Glomerular visceral epithelial cell (primary cell): ENCODE data around the gene GLS2.
A peak's percentile ranks its signal among the peaks of the same experiment; 100 is the strongest.
"Not testable (repeated sequence)": the region's sequence is repeated elsewhere in the genome, so short reads cannot be mapped to it uniquely, and the experiment has no call there.

Experiments
- DNase-seq: peaks from one replicate; pipeline ENCODE4 v3.0.0-alpha.2; 2016; ENCODE audit errors: extremely low spot score

Gene GLS2

GRCh38 chr12:56493409-56494105 is 5.6 kb upstream of the GLS2 start:
- DNase-seq = not testable (repeated sequence)

- DNase-seq = no peak
Observed at GRCh38 chr12:56490360-56490759, 2.4 kb upstream of the GLS2 start.

DNA sequence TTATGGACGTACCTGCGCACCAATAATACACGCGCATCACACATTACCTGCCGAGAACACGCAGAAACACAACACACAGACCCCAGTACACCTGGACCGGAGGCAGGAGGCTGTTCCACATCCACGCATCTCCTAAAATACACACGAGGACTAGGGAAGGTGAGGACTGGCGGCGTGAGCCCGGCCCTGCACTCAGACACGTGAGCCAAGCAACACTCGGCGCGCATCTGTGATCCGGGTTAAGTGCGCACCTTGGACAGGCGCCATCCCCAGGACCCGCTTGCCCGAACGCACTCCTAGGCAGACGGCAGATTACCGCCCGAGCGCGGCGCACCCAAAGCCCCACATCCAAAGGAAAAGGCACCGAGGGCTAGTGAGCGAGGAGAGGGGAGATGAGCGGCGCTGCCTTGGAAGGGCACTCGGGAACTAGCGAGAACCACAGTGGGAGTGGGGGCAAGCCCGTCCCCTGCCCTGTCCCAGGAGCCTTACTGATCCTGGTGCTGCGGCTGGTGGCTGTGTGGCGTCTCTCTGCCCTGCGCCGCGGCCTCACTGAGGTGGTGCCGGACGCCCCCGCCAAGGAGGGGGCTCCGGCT is 417 bp downstream of the GLS2 start:
- DNase-seq = peak; percentile 17

DNA sequence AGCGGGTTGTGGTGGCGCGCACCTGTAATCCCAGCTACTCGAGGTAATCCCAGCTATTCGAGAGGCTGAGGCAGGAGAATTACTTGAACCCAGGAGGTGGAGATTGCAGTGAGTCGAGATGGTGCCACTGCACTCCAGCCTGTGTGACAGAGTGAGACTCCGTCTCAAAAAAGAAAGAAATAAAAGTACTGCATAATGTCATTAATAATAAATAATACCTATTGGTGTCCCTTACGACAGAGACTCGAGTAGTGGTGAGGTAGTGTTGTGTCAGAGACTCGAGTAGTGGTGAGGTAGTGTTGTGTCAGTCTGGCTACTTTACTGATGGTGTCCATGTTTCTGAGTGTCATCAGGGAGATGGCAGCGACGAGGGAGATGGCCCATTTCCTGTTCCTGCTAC is 1.3 kb downstream of the GLS2 start:
- no peak for DNase-seq

- DNase-seq = no peak
Observed at GRCh38 chr12:56484566-56484965, 3.4 kb downstream of the GLS2 start.

GRCh38 chr12:56479625-56480024 is 8.3 kb downstream of the GLS2 start:
- no peak for DNase-seq

- no peak for DNase-seq
Observed at GRCh38 chr12:56477521-56478225, 10.3 kb downstream of the GLS2 start.

GRCh38 chr12:56476972-56477432 is 11.0 kb downstream of the GLS2 start:
- no peak for DNase-seq

- DNase-seq = no peak
Observed at GRCh38 chr12:56476143-56476542, 11.8 kb downstream of the GLS2 start.

DNA sequence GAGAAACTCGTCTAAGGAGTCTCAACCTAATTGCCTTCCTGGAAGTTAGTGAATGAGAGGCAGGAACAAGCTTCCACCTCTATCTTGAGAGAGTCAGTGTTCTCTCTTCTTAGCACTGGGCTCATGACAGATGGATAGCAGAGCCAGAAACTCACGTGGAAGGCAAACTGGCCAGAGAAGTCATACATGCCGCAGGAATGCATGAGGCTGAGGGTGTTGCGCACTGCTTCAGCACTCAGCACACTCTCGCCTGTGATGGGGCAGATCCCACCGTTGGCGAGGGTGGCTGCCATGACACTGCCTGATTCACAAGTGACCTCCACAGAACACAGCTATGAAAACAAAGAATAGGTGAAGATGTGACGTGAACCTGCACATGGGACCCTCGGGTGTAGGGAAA is 13.6 kb downstream of the GLS2 start:
- no peak for DNase-seq

DNA sequence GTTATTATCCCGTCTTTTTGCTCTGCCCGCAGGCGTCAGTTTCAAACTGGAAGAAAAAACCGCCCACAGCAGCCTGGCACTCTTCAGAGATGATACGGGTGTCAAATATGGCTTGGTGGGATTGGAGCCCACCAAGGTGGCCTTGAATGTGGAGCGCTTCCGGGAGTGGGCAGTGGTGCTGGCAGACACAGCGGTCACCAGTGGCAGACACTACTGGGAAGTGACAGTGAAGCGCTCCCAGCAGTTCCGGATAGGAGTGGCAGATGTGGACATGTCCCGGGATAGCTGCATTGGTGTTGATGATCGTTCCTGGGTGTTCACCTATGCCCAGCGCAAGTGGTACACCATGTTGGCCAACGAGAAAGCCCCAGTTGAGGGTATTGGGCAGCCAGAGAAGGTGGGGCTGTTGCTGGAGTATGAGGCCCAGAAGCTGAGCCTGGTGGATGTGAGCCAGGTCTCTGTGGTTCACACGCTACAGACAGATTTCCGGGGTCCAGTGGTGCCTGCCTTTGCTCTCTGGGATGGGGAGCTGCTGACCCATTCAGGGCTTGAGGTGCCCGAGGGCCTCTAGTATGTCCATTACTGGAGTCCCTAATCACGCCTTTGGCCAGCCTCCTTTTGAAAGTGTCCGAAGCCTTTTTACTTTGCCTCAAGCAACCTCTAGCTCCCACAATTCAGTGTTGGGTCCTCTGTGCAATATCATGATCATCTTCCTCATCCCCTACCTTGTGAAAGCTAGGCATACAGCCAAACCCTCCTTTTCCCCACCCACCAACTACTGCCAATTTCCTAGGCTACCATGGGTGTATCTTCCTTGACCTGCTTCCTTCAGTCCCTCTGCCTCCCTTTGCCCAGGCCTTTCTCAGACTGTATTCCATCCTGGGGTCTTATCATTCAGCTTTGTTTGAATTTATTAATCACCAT is 18.7 kb downstream of the GLS2 start:
- DNase-seq = no peak

- peak; percentile 89 for DNase-seq
Observed at GRCh38 chr12:56468216-56469006, 19.6 kb downstream of the GLS2 start, which contains the start of gene SPRYD4. SPRYD4 (plus strand) TSS chr12:56468578; CDS start chr12:56468592, 14 bp downstream.

DNA sequence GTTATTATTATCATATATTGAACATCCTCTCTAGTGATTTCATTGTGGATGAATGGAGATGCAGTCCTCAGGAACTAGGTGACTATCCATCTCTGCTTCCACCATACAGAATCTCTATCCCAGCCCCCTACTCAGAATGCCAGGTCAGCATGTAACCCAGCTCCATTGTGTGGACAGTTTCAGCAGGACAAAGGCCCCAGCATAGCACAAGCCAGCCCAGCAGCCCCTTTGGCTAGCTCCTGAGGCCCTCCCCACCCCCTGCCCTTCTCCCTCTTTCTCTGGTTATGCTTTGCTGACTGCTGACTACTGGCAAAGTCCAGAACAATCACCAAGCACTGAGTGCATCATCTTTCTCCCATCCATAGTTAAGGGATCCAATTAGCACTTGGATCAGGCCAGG is 25.4 kb downstream of the GLS2 start:
- no peak for DNase-seq

GRCh38 chr12:56461235-56462159 is 26.5 kb downstream of the GLS2 start:
- DNase-seq = peak; percentile 63

DNA sequence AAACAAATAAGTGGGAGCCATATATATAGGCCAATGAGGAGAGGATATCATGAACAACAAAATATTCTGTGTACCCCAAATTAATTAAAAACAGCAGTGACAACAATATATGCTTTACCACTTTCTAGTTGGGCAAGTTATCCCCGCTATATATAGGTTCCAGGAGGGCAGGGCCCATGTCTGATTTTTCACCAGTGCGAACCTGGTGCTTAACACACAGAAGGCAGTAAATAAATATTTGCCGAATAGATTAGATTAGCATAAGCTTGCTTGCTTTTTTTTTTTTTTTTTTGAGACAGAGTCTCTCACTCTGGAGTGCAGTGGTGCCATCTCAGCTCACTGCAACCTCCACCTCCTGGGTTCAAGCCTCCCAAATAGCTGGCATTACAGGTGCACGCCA is 30.1 kb downstream of the GLS2 start:
- DNase-seq = no peak

DNA sequence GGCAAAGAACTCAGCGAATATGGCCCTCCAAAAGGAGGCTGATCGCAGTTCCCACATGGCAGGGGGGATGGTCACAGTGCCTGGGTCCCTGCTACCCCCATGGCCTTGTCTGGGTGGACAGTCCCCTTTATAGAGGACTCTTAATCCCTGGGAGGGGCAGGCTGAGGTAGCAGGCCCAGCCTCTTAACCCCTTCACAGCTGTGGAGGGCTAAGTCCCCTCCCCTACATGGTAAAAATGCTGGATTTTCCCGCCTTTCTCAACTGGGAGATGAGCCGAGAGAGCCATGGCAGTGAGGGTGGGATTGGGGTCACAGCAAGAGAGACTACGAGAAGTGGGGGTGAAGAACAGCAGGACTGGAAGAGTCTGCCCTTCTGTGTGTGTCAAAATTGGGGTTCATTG is 33.4 kb downstream of the GLS2 start, which contains the start of gene MIP:
MIP (minus strand) TSS at position 101 of the 400 bp plus-strand sequence; CDS start at position 57, 44 bp downstream.
- DNase-seq = no peak

- DNase-seq = no peak
Observed at GRCh38 chr12:56451147-56451546, 36.8 kb downstream of the GLS2 start.

DNA sequence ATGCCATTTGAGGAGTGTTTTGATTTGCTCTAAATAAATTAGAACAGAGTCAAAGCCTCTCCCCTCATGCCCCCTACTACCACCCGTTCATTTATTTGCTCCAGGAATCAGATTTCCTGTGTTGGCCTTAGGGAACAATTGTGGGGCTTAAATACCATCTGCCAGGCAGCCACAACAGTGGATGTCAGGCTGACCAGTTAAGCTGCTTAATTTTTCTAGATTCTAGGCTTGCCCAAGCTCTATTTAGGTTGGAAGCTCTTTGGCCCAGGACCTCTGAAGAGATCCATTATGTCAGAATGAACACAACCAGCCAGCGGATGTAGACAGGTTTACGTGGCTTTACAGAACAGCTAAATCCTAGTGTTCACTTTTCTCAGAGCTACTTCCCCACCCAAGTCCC is 37.7 kb downstream of the GLS2 start:
- no peak for DNase-seq

DNA sequence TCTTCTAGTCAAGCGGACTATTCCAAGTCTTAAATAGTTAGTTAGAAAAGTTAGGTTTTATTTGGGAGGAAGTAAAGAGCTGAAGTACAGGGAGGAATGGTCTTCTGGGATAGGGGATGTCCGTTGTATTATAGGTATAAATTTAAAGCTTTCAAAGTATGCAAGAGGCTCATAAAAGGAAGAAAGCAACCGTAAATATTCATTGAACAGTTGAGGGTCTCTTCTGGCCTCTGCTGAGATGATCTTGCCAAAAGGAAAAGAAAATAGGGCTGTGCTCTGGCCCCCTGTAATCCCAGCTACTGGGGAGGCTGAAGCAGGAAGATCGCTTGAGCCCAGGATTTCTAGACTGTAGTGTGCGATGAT is 38.4 kb downstream of the GLS2 start:
- no peak for DNase-seq
